ENCODE data around the gene TMEM53. TPM values are rescaled to one million over a fixed set of nuclear protein-coding genes. Genes with fewer than 3 reads are reported as not detected.

The TMEM53 gene
- total RNA-seq, 1 experiment from 2014 or later = 6.2 TPM

DNA sequence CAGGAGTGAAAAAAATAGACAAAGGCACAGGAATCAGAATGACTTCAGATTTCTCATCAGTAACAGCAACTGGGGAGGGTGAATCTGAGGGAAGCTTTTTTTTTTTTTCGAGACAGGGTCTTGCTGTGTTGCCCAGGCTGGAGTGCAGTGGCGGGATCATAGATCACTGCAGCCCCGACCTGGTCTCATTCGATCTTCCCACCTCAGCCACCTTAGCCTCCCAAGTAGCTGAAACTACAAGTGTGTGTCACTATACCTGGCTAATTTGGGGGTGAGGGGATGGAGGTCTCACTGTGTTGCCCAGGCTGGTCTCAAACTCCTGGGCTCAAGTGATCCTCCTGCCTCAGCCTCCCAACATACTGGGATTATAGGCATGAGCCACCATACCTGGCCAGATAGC is 10.9 kb upstream of the TMEM53 start:
- Histone ChIP-seq H3K27me3 (ENCODE audit: insufficient read depth, low read length) (no peaks in the 10 kb centered on the region), H2AK5ac (ENCODE audit: insufficient read length, low read length) (no peak overlapping the region), H3K14ac (ENCODE audit: insufficient read depth, low read length) (no peak overlapping the region), H3K79me2 (ENCODE audit: insufficient read depth, low read length) (no peaks in the 10 kb centered on the region), H3K4me1 (ENCODE audit: insufficient read depth, low read length) (peaks cover 12% of the 10 kb centered on the region; the same call in 1 of the 2 replicates), H3K18ac (ENCODE audit: insufficient read length, low read depth, low read length) (no peak overlapping the region), H4K5ac (ENCODE audit: insufficient read length, low read depth, low read length) (no peak overlapping the region), H2BK120ac (ENCODE audit: low read depth, low read length, poor library complexity, severe bottlenecking) (no peak overlapping the region), H4K91ac (ENCODE audit: insufficient read length, low read depth, low read length) (no peak overlapping the region), H3K9ac (ENCODE audit: extremely low read depth, insufficient read length, low read length) (no peak overlapping the region), H3K27ac (ENCODE audit: insufficient read length, low read depth, low read length) (no peak overlapping the region), H3K79me1 (ENCODE audit: insufficient read depth, low read depth, low read length, poor library complexity, severe bottlenecking) (no peaks in the 10 kb centered on the region), H3K23me2 (ENCODE audit: insufficient read length, low read depth, low read length, poor library complexity, severe bottlenecking) (no peaks in the 10 kb centered on the region), H4K20me1 (ENCODE audit: control insufficient read depth, insufficient read depth, insufficient read length) (no peaks in the 10 kb centered on the region), H3T11ph (ENCODE audit: low read length) (no peak overlapping the region), H2BK15ac (ENCODE audit: low read depth, low read length) (no peak overlapping the region), H3K4me2 (ENCODE audit: insufficient read depth, insufficient read length, low read length) (no peak overlapping the region), H2AFZ (ENCODE audit: low read length) (no peak overlapping the region), H3K9me3 (ENCODE audit: control insufficient read depth, low read depth, low read length) (no peaks in the 10 kb centered on the region), H2BK12ac (ENCODE audit: insufficient read length, low read depth, low read length) (no peak overlapping the region), H3K4ac (ENCODE audit: low read depth, low read length) (no peak overlapping the region), H2BK5ac (ENCODE audit: insufficient read length, low read length) (no peak overlapping the region), H4K8ac (replicated peaks; ENCODE audit: insufficient read length, low read depth, low read length) (no peak overlapping the region), H3K23ac (ENCODE audit: insufficient read length, low read depth, low read length) (no peak overlapping the region), H3K56ac (ENCODE audit: insufficient read length, low read depth, low read length) (no peak overlapping the region), H2BK20ac (ENCODE audit: low read depth, low read length, poor library complexity, severe bottlenecking) (no peak overlapping the region)
- TF ChIP-seq, protein P1, sequence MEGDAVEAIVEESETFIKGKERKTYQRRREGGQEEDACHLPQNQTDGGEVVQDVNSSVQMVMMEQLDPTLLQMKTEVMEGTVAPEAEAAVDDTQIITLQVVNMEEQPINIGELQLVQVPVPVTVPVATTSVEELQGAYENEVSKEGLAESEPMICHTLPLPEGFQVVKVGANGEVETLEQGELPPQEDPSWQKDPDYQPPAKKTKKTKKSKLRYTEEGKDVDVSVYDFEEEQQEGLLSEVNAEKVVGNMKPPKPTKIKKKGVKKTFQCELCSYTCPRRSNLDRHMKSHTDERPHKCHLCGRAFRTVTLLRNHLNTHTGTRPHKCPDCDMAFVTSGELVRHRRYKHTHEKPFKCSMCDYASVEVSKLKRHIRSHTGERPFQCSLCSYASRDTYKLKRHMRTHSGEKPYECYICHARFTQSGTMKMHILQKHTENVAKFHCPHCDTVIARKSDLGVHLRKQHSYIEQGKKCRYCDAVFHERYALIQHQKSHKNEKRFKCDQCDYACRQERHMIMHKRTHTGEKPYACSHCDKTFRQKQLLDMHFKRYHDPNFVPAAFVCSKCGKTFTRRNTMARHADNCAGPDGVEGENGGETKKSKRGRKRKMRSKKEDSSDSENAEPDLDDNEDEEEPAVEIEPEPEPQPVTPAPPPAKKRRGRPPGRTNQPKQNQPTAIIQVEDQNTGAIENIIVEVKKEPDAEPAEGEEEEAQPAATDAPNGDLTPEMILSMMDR (conservative IDR thresholded peaks at IDR 0.05) = no peak
- Mint-ChIP-seq H3K36me3 (ENCODE audit: insufficient read depth in 1 of 3, low read depth in 3 of 3) (peaks cover 0 to 5% (median 0%) of the 10 kb centered on the region in 3 experiments; a peak in 2 of 7 replicates), H3K4me1 (peaks cover 28 to 38% of the 10 kb centered on the region in 2 experiments), H3K4me3 (no peak overlapping the region), H3K27ac (no peak overlapping the region), H3K27me3 (ENCODE audit: low read depth) (no peaks in the 10 kb centered on the region; the same call in 1 of the 2 replicates), H3K9me3 (no peaks in the 10 kb centered on the region; a peak in 1 of 5 replicates)
- DNase-seq = no peak
- WGBS (ENCODE audit: extremely low coverage, insufficient read length, low lambda C conversion rate) = no CpG with 5 or more reads among the region's 4 CpGs
